WTC11 (cell line): ENCODE results near the gene THEMIS2. TPM values are rescaled to one million over a fixed set of nuclear protein-coding genes. Genes with fewer than 3 reads are reported as not detected.

Source experiments
- ATAC-seq: fragments of 200-7000 bp; cut with Tn5 transposase; 2 replicates; pipeline ENCODE4 v1.10.0; 2021; ENCODE audit warnings: mild to moderate bottlenecking, moderate library complexity
- CTCF ChIA-PET: fragments of 300-600 bp; sonication (Branson Sonifier 250); formaldehyde crosslinking; loops from one replicate; lab custom pipeline; 2021; ENCODE audit warnings: antibody characterized with exemption; lab: Charles Lee
- POLR2A ChIA-PET: fragments of 350-600 bp; sonication (Branson Sonifier 250); formaldehyde crosslinking; loops from one replicate; lab custom pipeline; 2021; ENCODE audit warnings: antibody characterized with exemption; lab: Charles Lee
- DNase-seq: peaks from one replicate; pipeline ENCODE4 v3.0.0; 2021; ENCODE audit warnings: low spot score
- H3K27ac Mint-ChIP-seq: 2 replicates; pipeline ENCODE4 v1.8.0; 2021; ENCODE audit warnings: mixed read lengths
- H3K27me3 Mint-ChIP-seq: 2 replicates; pipeline ENCODE4 v1.8.0; 2021; ENCODE audit warnings: low read depth, mild to moderate bottlenecking, moderate library complexity, mixed read lengths
- H3K36me3 Mint-ChIP-seq: 2 replicates; pipeline ENCODE4 v1.8.0; 2021; ENCODE audit warnings: mixed read lengths
- H3K4me1 Mint-ChIP-seq: 2 replicates; pipeline ENCODE4 v1.8.0; 2022; ENCODE audit warnings: mixed read lengths
- H3K4me3 Mint-ChIP-seq: 2 replicates; pipeline ENCODE4 v1.8.0; 2021; ENCODE audit warnings: mild to moderate bottlenecking, moderate library complexity, mixed read lengths
- H3K9me3 Mint-ChIP-seq: 2 replicates; pipeline ENCODE4 v1.8.0; 2021; ENCODE audit warnings: mixed read lengths
- AFF4 ChIP-seq: sonication (generic); formaldehyde crosslinking; IDR thresholded peaks from 2 replicates; pipeline ENCODE4 v1.8.1; 2023; ENCODE audit warnings: mild to moderate bottlenecking, missing genetic modification reagents, borderline replicate concordance
- ATF1 ChIP-seq: sonication (generic); formaldehyde crosslinking; IDR thresholded peaks from 2 replicates; pipeline ENCODE4 v1.8.1; 2023; ENCODE audit warnings: mild to moderate bottlenecking, moderate library complexity, missing genetic modification reagents
- CREM ChIP-seq: sonication (generic); formaldehyde crosslinking; IDR thresholded peaks from 2 replicates; pipeline ENCODE4 v1.8.1; 2022; ENCODE audit warnings: mild to moderate bottlenecking, missing genetic modification reagents, moderate library complexity
- E2F5 ChIP-seq: sonication (generic); formaldehyde crosslinking; IDR thresholded peaks from 2 replicates; pipeline ENCODE4 v1.8.1; 2022; ENCODE audit warnings: mild to moderate bottlenecking, moderate library complexity, missing genetic modification reagents
- ELF4 ChIP-seq: sonication (generic); formaldehyde crosslinking; IDR thresholded peaks from 2 replicates; pipeline ENCODE4 v1.8.1; 2022; ENCODE audit warnings: low read depth, mild to moderate bottlenecking, moderate library complexity, missing genetic modification reagents
- ESRRA ChIP-seq: sonication (generic); formaldehyde crosslinking; IDR thresholded peaks from 2 replicates; pipeline ENCODE4 v1.8.1; 2022; ENCODE audit warnings: mild to moderate bottlenecking, missing genetic modification reagents, borderline replicate concordance
- FOXK1 ChIP-seq: sonication (generic); formaldehyde crosslinking; IDR thresholded peaks from 2 replicates; pipeline ENCODE4 v1.8.0; 2022; ENCODE audit warnings: mild to moderate bottlenecking, moderate library complexity, missing genetic modification reagents
- FOXP1 ChIP-seq: sonication (generic); formaldehyde crosslinking; IDR thresholded peaks from 2 replicates; pipeline ENCODE4 v1.8.0; 2022; ENCODE audit warnings: missing genetic modification reagents, mild to moderate bottlenecking, moderate library complexity, borderline replicate concordance
- GABPB1 ChIP-seq: sonication (generic); formaldehyde crosslinking; IDR thresholded peaks from 2 replicates; pipeline ENCODE4 v1.8.1; 2023; ENCODE audit warnings: mild to moderate bottlenecking, missing genetic modification reagents
- IRF1 ChIP-seq: sonication (generic); formaldehyde crosslinking; IDR thresholded peaks from 2 replicates; pipeline ENCODE4 v1.8.0; 2023; ENCODE audit warnings: missing genetic modification reagents
- KAT7 ChIP-seq: sonication (generic); formaldehyde crosslinking; IDR thresholded peaks from 2 replicates; pipeline ENCODE4 v1.8.1; 2023; ENCODE audit warnings: missing genetic modification reagents, mild to moderate bottlenecking, borderline replicate concordance
- MAX ChIP-seq: sonication (generic); formaldehyde crosslinking; IDR thresholded peaks from 2 replicates; pipeline ENCODE4 v1.8.0; 2022; ENCODE audit warnings: mild to moderate bottlenecking, missing genetic modification reagents
- NFYB ChIP-seq: sonication (generic); formaldehyde crosslinking; conservative IDR thresholded peaks from 2 replicates; pipeline ENCODE4 v1.8.0; 2022; ENCODE audit warnings: low read depth, missing genetic modification reagents
- NR1H2 ChIP-seq: sonication (generic); formaldehyde crosslinking; IDR thresholded peaks from 2 replicates; pipeline ENCODE4 v1.9.0; 2021; ENCODE audit warnings: mild to moderate bottlenecking, moderate library complexity, missing genetic modification reagents
- NR3C1 ChIP-seq: sonication (generic); formaldehyde crosslinking; conservative IDR thresholded peaks from 2 replicates; pipeline ENCODE4 v1.8.1; 2023; ENCODE audit warnings: low read depth, mild to moderate bottlenecking, missing genetic modification reagents
- OVOL2 ChIP-seq: fragments of 250-450 bp; sonication (Bioruptor Pico); IDR thresholded peaks from 2 replicates; pipeline ENCODE4 v1.9.0; 2021; ENCODE audit warnings: mild to moderate bottlenecking, borderline replicate concordance
- PRDM15 ChIP-seq: sonication (generic); formaldehyde crosslinking; IDR thresholded peaks from 2 replicates; pipeline ENCODE4 v1.8.0; 2022; ENCODE audit warnings: missing genetic modification reagents
- SP1 ChIP-seq: sonication (generic); formaldehyde crosslinking; conservative IDR thresholded peaks from 2 replicates; pipeline ENCODE4 v1.8.1; 2022; ENCODE audit warnings: missing genetic modification reagents
- TEAD1 ChIP-seq: sonication (generic); formaldehyde crosslinking; IDR thresholded peaks from 2 replicates; pipeline ENCODE4 v1.8.0; 2022; ENCODE audit warnings: mild to moderate bottlenecking, missing genetic modification reagents
- ZBTB43 ChIP-seq: sonication (generic); formaldehyde crosslinking; IDR thresholded peaks from 2 replicates; pipeline ENCODE4 v1.8.1; 2023; ENCODE audit warnings: mild to moderate bottlenecking, missing genetic modification reagents
- ZNF281 ChIP-seq: sonication (generic); formaldehyde crosslinking; IDR thresholded peaks from 2 replicates; pipeline ENCODE4 v1.8.0; 2023; ENCODE audit warnings: mild to moderate bottlenecking, missing genetic modification reagents
- ZNF416 ChIP-seq: fragments of 250-450 bp; sonication (Bioruptor Pico); IDR thresholded peaks from 2 replicates; pipeline ENCODE4 v1.9.0; 2021; ENCODE audit warnings: mild to moderate bottlenecking, inconsistent platforms
- ZNF423 ChIP-seq: fragments of 250-450 bp; sonication (Bioruptor Pico); IDR thresholded peaks from 2 replicates; pipeline ENCODE4 v2.1.2; 2022; ENCODE audit warnings: mild to moderate bottlenecking, moderate library complexity
- total RNA-seq: library from RNA; stranded (reverse); gene quantifications from 3 replicates; pipeline ENCODE4 v1.2.3, GENCODE V29; 2021

The THEMIS2 gene
- total RNA-seq, 1 experiment from 2014 or later, result 12.7 TPM

- DNase-seq, result peak; percentile 92
- H3K4me3 Mint-ChIP-seq, result peak within 1 kb of the TSS; percentile 94
- H3K27me3 Mint-ChIP-seq, result no peaks in the 10 kb centered on the region; the same call in 1 of the 2 replicates
- ATAC-seq, result peak; percentile 100
- H3K9me3 Mint-ChIP-seq, result 0 out of 2 replicates have a peak, but pooled peaks cover 3% of the 10 kb centered on the region
- H3K36me3 Mint-ChIP-seq, result peaks cover 20% of the 10 kb centered on the region
- peak within 1 kb of the TSS; percentile 98 for H3K27ac Mint-ChIP-seq
- H3K4me1 Mint-ChIP-seq, result peaks cover 15% of the 10 kb centered on the region
- ChIA-PET CTCF (interaction anchor here (0.8 to 3.9 kb wide), 5 partner anchors 13 to 161 kb away, joined by 3 to 14 read pairs (median 6); partner anchors contain the start of genes FAM76A and STX12), POLR2A (interaction anchor here (0.5 to 2.2 kb wide), 6 partner anchors 29 to 219 kb away, joined by 4 to 8 read pairs (median 6); partner anchors contain the start of genes FAM76A, STX12 and XKR8)
- TF ChIP-seq FOXK1 (0 out of 2 replicates have a peak, but pooled peaks have one; percentile 32), TEAD1 (CRISPR knock-in tag) (peak; percentile 80; the same call in 1 of the 2 replicates), ELF4 (CRISPR knock-in tag) (0 out of 2 replicates have a peak, but pooled peaks have one; percentile 39), ESRRA (CRISPR knock-in tag) (peak; percentile 68; the same call in 1 of the 2 replicates), NFYB (no peak), MAX (CRISPR knock-in tag) (peak; percentile 26; the same call in 1 of the 2 replicates), ATF1 (CRISPR knock-in tag) (no peak), SP1 (CRISPR knock-in tag) (peak; percentile 75), AFF4 (CRISPR knock-in tag) (no peak), ZBTB43 (no peak), OVOL2 (CRISPR knock-in tag) (no peak), PRDM15 (no peak), NR3C1 (CRISPR knock-in tag) (no peak), ZNF281 (CRISPR knock-in tag) (no peak), GABPB1 (CRISPR knock-in tag) (peak; percentile 10; the same call in 1 of the 2 replicates), FOXP1 (CRISPR knock-in tag) (no peak; the same call in 1 of the 2 replicates), CREM (0 out of 2 replicates have a peak, but pooled peaks have one; percentile 2), E2F5 (CRISPR knock-in tag) (peak; percentile 84; the same call in 1 of the 2 replicates), IRF1 (CRISPR knock-in tag) (no peak), ZNF416 (no peak), KAT7 (CRISPR knock-in tag) (no peak), NR1H2 (CRISPR knock-in tag) (no peak), ZNF423 (CRISPR knock-in tag) (no peak)
Measured at GRCh38 chr1:27830621-27831440, 41.5 kb upstream of the THEMIS2 start, which contains the start of gene PPP1R8. TSS of gene PPP1R8 (plus strand) at chr1:27830782. CDS start at chr1:27830836, 54 bp downstream.
